Breast epithelium (tissue), 4 donors: ENCODE data around the gene GRM4. TPM values are rescaled to one million over a fixed set of nuclear protein-coding genes. Genes with fewer than 3 reads are reported as not detected.

Source experiments
- DNase-seq, 2 donors: peaks; one replicate each; pipeline ENCODE4 v3.0.0-alpha.2; 2019; ENCODE audit warnings: low spot score in 2 of 2
- H3K27ac ChIP-seq, 2 donors: fragments of 200-600 bp; sonication (generic) in 1 of 2; one replicate each; pipeline ENCODE4 v1.5.1; 2016 to 2019; ENCODE audit warnings: mild to moderate bottlenecking in 1 of 2
- H3K27me3 ChIP-seq, 2 donors: fragments of 200-600 bp; sonication (generic) in 1 of 2; one replicate each; pipeline versions ENCODE4 v1.5.1 to v1.6.0; 2017 to 2019; ENCODE audit warnings: control low read depth in 1 of 2, mild to moderate bottlenecking in 1 of 2
- H3K36me3 ChIP-seq: fragments of 200-600 bp; one replicate; pipeline ENCODE4 v1.5.1; 2019
- H3K4me1 ChIP-seq, 2 donors: fragments of 200-600 bp; sonication (generic); one replicate each; pipeline ENCODE4 v1.5.1; 2016 to 2019; ENCODE audit warnings: control low read depth in 1 of 2
- H3K4me3 ChIP-seq, 3 donors: fragments of 200-600 bp; sonication (generic); 1 replicate in 2 of 3; 2 replicates in 1 of 3; pipeline ENCODE4 v1.5.1; 2016 to 2019; ENCODE audit warnings: mild to moderate bottlenecking in 3 of 3, moderate library complexity in 2 of 3
- H3K9me3 ChIP-seq, 2 donors: fragments of 200-600 bp; sonication (generic) in 1 of 2; one replicate each; pipeline ENCODE4 v1.5.1; 2016 to 2019; ENCODE audit warnings: control low read depth in 1 of 2
- POLR2A ChIP-seq: fragments of 450-650 bp; IDR thresholded peaks from one replicate; pipeline ENCODE4 v1.6.1; 2016; ENCODE audit warnings: antibody characterized with exemption, mild to moderate bottlenecking, moderate library complexity
- POLR2AphosphoS5 ChIP-seq, 3 donors: sonication (generic); formaldehyde crosslinking; IDR thresholded peaks; one replicate each; pipeline ENCODE4 v1.6.1; 2017; ENCODE audit warnings: antibody characterized with exemption in 3 of 3
- intact Hi-C: fragments of 100-400 bp; cut with DNase I; formaldehyde crosslinking; loops from one replicate; pipeline ENCODE4 v1.15.1; 2023; ENCODE audit warnings: low total_unique reads
- total RNA-seq, 3 donors: library from RNA; depleted of rRNA; stranded (reverse); fragments of >200 nt; gene quantifications; one replicate each; pipeline ENCODE4 v1.1.0, GENCODE V29; 2016
- TF ChIP-seq, protein P1 (sequence below), 3 donors: fragments of 450-650 bp; IDR thresholded peaks; one replicate each; pipeline ENCODE4 v1.5.1; 2016 to 2017; ENCODE audit warnings: antibody characterized with exemption in 3 of 3, mild to moderate bottlenecking in 3 of 3, moderate library complexity in 3 of 3

The GRM4 gene
- total RNA-seq, 3 donors from 2014 or later: not detected

GRCh38 chr6:33977606-33978411 lies 168.1 kb downstream of the GRM4 start:
- H3K36me3 ChIP-seq: no peaks in the 10 kb centered on the region
- no peaks in the 10 kb centered on the region for H3K4me1 ChIP-seq
- DNase-seq: peak in 1 of 2 donors; percentile 34
- H3K9me3 ChIP-seq: peaks cover 0 to under 1% of the 10 kb centered on the region in 2 donors
- no peak for TF ChIP-seq POLR2AphosphoS5 (IDR thresholded peaks at IDR 0.05)
- TF ChIP-seq, protein P1, sequence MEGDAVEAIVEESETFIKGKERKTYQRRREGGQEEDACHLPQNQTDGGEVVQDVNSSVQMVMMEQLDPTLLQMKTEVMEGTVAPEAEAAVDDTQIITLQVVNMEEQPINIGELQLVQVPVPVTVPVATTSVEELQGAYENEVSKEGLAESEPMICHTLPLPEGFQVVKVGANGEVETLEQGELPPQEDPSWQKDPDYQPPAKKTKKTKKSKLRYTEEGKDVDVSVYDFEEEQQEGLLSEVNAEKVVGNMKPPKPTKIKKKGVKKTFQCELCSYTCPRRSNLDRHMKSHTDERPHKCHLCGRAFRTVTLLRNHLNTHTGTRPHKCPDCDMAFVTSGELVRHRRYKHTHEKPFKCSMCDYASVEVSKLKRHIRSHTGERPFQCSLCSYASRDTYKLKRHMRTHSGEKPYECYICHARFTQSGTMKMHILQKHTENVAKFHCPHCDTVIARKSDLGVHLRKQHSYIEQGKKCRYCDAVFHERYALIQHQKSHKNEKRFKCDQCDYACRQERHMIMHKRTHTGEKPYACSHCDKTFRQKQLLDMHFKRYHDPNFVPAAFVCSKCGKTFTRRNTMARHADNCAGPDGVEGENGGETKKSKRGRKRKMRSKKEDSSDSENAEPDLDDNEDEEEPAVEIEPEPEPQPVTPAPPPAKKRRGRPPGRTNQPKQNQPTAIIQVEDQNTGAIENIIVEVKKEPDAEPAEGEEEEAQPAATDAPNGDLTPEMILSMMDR (IDR thresholded peaks at IDR 0.05): no peak
- no peak for TF ChIP-seq POLR2A
- H3K4me3 ChIP-seq: no peak overlapping the region
- intact Hi-C loops: no loop called here
- peaks cover 3 to 21% of the 10 kb centered on the region in 2 donors for H3K27me3 ChIP-seq
- no peak overlapping the region for H3K27ac ChIP-seq

DNA sequence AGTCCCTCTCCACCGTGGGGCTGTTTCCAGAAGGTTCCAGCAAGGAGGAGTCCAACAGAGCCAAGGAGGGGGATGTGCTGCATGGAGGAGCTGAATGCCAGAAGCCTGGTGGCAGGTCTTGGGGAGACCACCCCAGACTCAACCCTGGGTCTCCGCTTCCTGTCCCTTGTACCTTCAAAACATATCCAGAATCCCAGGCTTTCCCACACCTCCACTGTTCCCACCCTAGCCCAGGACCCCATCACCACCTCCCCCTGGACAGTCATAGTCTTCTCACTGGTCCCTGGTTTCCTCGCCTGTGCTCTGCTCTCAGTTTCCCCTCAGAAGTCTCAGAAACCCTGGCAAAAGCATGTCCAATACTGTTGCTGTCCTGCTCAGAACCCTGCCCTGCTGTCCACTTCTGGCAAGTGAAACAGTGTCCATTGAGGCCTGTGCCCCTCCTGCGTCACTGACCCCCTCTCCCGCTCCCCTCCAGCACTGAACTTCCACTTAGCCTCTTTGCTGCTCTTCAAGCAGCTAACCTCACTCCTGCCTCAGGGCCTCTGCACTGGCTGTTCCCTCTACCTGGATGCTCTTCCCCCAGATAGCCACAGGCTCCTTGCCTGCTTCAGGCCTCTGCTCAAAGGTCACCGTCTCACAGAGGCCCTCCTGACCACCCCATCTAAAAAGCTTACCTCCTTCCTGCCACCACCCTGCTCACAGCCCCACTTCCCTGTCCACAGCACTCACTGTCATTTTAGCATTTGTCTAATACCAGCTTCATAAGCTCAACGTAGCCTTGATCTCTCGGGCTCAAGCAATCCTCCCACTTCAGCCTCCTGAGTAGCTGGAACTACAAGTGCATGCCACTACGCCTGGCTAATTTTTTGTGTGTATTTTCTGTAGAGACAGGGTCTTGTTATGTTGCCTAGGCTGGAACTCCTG lies 169.2 kb downstream of the GRM4 start:
- intact Hi-C loops: no loop called here
- Histone ChIP-seq H3K4me1 (no peaks in the 10 kb centered on the region), H3K36me3 (no peaks in the 10 kb centered on the region), H3K27me3 (peaks cover 3 to 21% of the 10 kb centered on the region in 2 donors), H3K4me3 (no peak overlapping the region), H3K27ac (no peak overlapping the region), H3K9me3 (peaks cover 0 to 12% of the 10 kb centered on the region in 2 donors)
- peak in 1 of 2 donors; percentile 31 for DNase-seq
- TF ChIP-seq POLR2AphosphoS5 (IDR thresholded peaks at IDR 0.05) (no peak), POLR2A (no peak)
- TF ChIP-seq, protein P1 (IDR thresholded peaks at IDR 0.05): no peak

- Histone ChIP-seq H3K4me3 (no peak overlapping the region), H3K9me3 (peaks cover 0 to 14% of the 10 kb centered on the region in 2 donors), H3K27me3 (peaks cover 3 to 21% of the 10 kb centered on the region in 2 donors), H3K27ac (no peak overlapping the region), H3K4me1 (no peaks in the 10 kb centered on the region), H3K36me3 (no peaks in the 10 kb centered on the region)
- peak in 1 of 2 donors; percentile 39 for DNase-seq
- intact Hi-C loops: no loop called here
- TF ChIP-seq POLR2AphosphoS5 (IDR thresholded peaks at IDR 0.05) (no peak), POLR2A (no peak)
- TF ChIP-seq, protein P1 (IDR thresholded peaks at IDR 0.05): no peak
Observed at GRCh38 chr6:33975661-33976436, 170.0 kb downstream of the GRM4 start.

DNA sequence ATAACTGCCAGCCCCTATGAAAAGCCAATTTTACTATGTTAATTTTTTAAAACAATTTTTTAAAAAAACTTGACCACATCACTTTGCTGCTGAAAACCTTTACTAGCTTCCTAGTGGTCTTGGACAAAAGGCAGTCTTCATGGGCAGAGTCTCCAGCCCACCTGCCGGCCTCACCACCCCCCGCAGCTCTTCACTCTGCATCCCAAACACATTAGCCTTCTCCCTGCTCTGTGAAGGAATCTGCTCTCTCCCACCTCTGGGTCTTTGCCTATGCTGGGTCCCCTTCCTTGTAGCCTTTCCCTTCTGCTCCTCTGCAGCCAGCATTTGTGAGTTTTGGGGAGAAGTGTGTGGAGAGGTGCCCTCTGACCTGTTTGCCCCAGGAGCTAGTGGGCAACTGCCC lies 171.4 kb downstream of the GRM4 start:
- peaks cover 0 to 14% of the 10 kb centered on the region in 2 donors for H3K9me3 ChIP-seq
- no peak overlapping the region for H3K27ac ChIP-seq
- DNase-seq: no peak
- peaks cover 3 to 21% of the 10 kb centered on the region in 2 donors for H3K27me3 ChIP-seq
- TF ChIP-seq POLR2A (no peak), POLR2AphosphoS5 (IDR thresholded peaks at IDR 0.05) (no peak)
- TF ChIP-seq, protein P1 (IDR thresholded peaks at IDR 0.05): no peak
- H3K4me1 ChIP-seq: no peaks in the 10 kb centered on the region
- no peak overlapping the region for H3K4me3 ChIP-seq
- H3K36me3 ChIP-seq: no peaks in the 10 kb centered on the region
- intact Hi-C loops: no loop called here
